Activated T-helper 1 cell treated with anti-CD3 and anti-CD28 coated beads, Interleukin-12 subunit alpha, Interleukin-12 subunit beta, Interleukin-2, Interleukin-4 antibody, amounts not matched to agents 30 ng/mL and 10 ng/mL and 1 ng/mL, durations not matched to agents 14 hours and 24 hours and 36 hours (primary cell): ENCODE data around the gene ABCA8. TPM values are rescaled to one million over a fixed set of nuclear protein-coding genes. Genes with fewer than 3 reads are reported as not detected.
"Not testable (repeated sequence)": the region's sequence is repeated elsewhere in the genome, so short reads cannot be mapped to it uniquely, and the experiment has no call there.

ENCODE experiments used
- DNase-seq: peaks from one replicate; pipeline ENCODE4 v3.0.0; 2021; ENCODE audit warnings: low spot score
- H3K27ac Mint-ChIP-seq: one replicate; pipeline ENCODE4 v1.8.0; 2021; ENCODE audit warnings: mild to moderate bottlenecking, mixed read lengths
- H3K27me3 Mint-ChIP-seq: one replicate; pipeline ENCODE4 v1.8.0; 2022; ENCODE audit warnings: mild to moderate bottlenecking, moderate library complexity, mixed read lengths; ENCODE audit not compliant: insufficient read depth
- H3K36me3 Mint-ChIP-seq: one replicate; pipeline ENCODE4 v1.8.0; 2021; ENCODE audit warnings: low read depth, mixed read lengths
- H3K4me1 Mint-ChIP-seq: one replicate; pipeline ENCODE4 v1.8.0; 2021; ENCODE audit warnings: low read depth, mixed read lengths
- H3K4me3 Mint-ChIP-seq: one replicate; pipeline ENCODE4 v1.8.0; 2021; ENCODE audit warnings: mild to moderate bottlenecking, moderate library complexity, mixed read lengths
- H3K9me3 Mint-ChIP-seq: one replicate; pipeline ENCODE4 v1.8.0; 2021; ENCODE audit warnings: mixed read lengths
- intact Hi-C: fragments of 100-400 bp; cut with micrococcal nuclease; formaldehyde crosslinking; loops from one replicate; pipeline ENCODE4 v1.15.1; 2024
- total RNA-seq: library from RNA; stranded (reverse); gene quantifications from 2 replicates; pipeline ENCODE4 v1.2.3, GENCODE V29; 2022

Gene ABCA8
- total RNA-seq, 1 donor from 2014 or later, result not detected

DNA sequence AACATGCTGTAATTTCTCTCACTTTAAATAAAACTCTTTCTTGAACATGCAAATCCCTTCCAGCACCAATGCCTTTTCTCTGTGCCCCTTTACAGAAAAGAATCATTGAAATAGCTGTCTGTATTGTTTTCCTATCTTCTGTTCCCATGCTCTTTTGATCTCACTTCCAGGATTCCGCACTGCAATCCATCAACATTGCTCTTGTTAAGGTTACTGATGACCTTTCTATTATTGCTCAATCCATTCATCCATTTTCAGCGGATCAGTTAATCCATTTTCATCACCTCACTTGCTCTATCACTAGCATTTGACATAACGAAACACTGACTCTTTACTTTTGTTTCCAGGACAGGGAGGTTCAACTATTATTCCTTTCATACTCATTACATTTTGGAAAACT lies 130.5 kb downstream of the ABCA8 start:
- intact Hi-C loops, result no loop called here
- Mint-ChIP-seq H3K27ac (no peak overlapping the region), H3K4me3 (no peak overlapping the region), H3K36me3 (no peaks in the 10 kb centered on the region), H3K4me1 (no peaks in the 10 kb centered on the region), H3K27me3 (no peaks in the 10 kb centered on the region), H3K9me3 (no peaks in the 10 kb centered on the region)
- no peak for DNase-seq

DNA sequence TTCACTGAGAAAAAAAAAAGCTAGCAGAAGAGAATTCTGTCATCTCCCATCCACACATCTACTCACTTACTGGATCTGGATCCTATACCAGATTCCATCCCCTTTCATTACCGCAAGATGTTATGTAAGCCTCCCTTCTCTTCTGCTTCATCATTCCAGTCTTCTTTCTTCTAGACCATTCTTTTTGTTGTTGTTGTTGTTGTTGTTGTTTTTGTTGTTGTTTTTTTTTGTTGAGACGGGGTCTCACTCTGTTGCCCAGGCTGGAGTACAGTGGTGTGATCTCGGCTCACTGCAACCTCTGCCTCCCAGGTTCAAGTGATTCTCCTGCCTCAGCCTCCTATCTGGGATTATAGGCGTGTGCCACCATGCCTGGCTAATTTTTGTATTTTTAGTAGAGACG lies 131.0 kb downstream of the ABCA8 start:
- H3K36me3 Mint-ChIP-seq, H3K4me1 Mint-ChIP-seq, H3K9me3 Mint-ChIP-seq, H3K4me3 Mint-ChIP-seq, DNase-seq, intact Hi-C loops, H3K27ac Mint-ChIP-seq, H3K27me3 Mint-ChIP-seq: not testable (repeated sequence)

- no peaks in the 10 kb centered on the region for H3K27me3 Mint-ChIP-seq
- H3K4me3 Mint-ChIP-seq, result no peak overlapping the region
- intact Hi-C loops, result no loop called here
- no peaks in the 10 kb centered on the region for H3K9me3 Mint-ChIP-seq
- H3K27ac Mint-ChIP-seq, result no peak overlapping the region
- H3K4me1 Mint-ChIP-seq, result no peaks in the 10 kb centered on the region
- DNase-seq, result no peak
- no peaks in the 10 kb centered on the region for H3K36me3 Mint-ChIP-seq
Measured at GRCh38 chr17:68822719-68823289, 132.4 kb downstream of the ABCA8 start.

- H3K9me3 Mint-ChIP-seq, result no peaks in the 10 kb centered on the region
Measured at GRCh38 chr17:68821860-68822696, 133.1 kb downstream of the ABCA8 start.

DNA sequence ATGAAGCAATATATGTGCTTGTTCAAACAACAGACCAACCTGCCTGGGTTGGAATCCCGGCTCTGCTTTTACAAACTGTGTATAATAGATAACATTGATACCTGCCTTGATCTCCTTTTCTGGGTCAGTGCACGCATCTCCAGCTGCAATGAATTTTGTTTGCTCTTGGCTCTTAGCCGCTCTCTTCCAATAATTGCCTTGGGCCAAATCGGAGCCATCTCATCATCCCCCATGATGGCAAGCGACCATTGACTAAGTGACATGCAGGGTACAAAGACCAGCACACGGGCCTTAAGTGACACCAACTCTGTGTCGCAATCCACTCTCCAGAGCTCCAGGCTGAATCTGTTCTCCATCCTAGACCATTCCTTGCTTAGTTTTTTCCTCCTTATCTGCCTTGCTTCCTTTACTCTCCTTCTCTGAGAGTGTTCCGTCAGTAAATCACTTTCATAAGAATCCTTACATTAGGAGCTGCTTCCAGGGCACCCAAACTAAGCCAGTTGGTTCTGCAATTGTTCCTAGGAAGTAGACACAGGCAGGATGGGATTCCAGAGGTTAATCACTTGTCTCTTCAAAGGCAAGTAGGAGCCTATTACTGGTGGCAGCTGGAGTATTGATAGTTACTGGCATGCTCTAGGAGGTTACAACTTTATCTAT lies 134.2 kb downstream of the ABCA8 start:
- no peaks in the 10 kb centered on the region for H3K27me3 Mint-ChIP-seq
- no peak overlapping the region for H3K27ac Mint-ChIP-seq
- intact Hi-C loops, result no loop called here

More at GRCh38 chr17:68821860-68822696, 133.1 kb downstream of the ABCA8 start:
- Mint-ChIP-seq H3K4me1 (no peaks in the 10 kb centered on the region), H3K27ac (no peak overlapping the region), H3K4me3 (no peak overlapping the region), H3K27me3 (no peaks in the 10 kb centered on the region), H3K36me3 (no peaks in the 10 kb centered on the region)
- intact Hi-C loops, result no loop called here
- DNase-seq, result no peak

DNA sequence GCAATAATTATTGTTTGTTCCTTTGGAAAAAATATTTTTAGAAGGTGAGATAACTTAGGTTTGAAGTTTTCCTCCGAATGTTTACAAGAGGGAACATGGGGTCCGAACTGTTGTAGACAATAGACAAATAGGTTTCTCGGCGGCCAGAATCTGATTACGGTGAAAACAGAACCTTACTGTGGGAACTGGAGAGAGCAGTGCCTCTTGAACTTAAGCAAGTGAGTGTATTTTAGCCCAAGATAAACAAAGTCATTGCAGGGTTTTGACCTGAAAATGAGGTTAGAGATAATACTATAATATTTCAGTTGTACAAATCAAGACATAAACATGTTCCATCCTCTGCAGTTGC lies 134.7 kb downstream of the ABCA8 start:
- Mint-ChIP-seq H3K4me3 (no peak overlapping the region), H3K9me3 (no peaks in the 10 kb centered on the region), H3K36me3 (no peaks in the 10 kb centered on the region), H3K27me3 (no peaks in the 10 kb centered on the region), H3K4me1 (no peaks in the 10 kb centered on the region), H3K27ac (no peak overlapping the region)
- DNase-seq, result no peak
- intact Hi-C loops, result no loop called here

More for the DNA sequence above, 134.2 kb downstream of the ABCA8 start:
- Mint-ChIP-seq H3K4me3 (no peak overlapping the region), H3K9me3 (no peaks in the 10 kb centered on the region), H3K4me1 (no peaks in the 10 kb centered on the region), H3K36me3 (no peaks in the 10 kb centered on the region)
- DNase-seq, result no peak

DNA sequence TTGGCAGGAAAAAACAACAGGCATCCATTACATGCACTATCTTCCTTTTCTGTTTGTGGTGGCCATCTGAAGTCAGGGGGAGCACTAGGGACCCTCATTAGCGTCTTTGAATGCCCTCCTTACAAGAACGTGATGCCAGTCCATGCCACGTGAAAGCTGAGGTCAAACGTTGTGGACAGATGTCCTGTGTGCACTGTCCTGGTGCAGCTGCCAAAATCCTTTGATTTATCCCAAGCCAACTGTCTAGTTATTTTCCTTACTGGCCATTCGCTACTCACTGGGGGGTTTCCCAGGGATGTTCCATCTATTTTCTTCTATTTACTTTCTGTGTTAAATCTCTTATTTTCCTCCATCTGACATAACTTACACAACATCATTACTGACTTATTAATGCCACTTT lies 135.7 kb downstream of the ABCA8 start:
- intact Hi-C loops, result no loop called here
- Mint-ChIP-seq H3K27ac (no peak overlapping the region), H3K4me1 (no peaks in the 10 kb centered on the region), H3K9me3 (no peaks in the 10 kb centered on the region), H3K27me3 (no peaks in the 10 kb centered on the region), H3K36me3 (no peaks in the 10 kb centered on the region), H3K4me3 (no peak overlapping the region)
- DNase-seq, result no peak

Other genes with a start within 250 kb of the ABCA8 start
- gene ABCA9, start 105.5 kb upstream of the ABCA8 start, total RNA-seq, result not detected in 2 replicates
- not detected in 2 replicates for gene ABCA6, start 186.5 kb upstream of the ABCA8 start, total RNA-seq